Retinal pigment epithelial cell (primary cell): ENCODE results near the gene OR2T4.

Experiments
- DNase-seq: peaks from one replicate; pipeline ENCODE4 v3.0.0-alpha.2; 2010; ENCODE audit warnings: low read depth
- H3K4me3 ChIP-seq: 2 replicates; pipeline ENCODE4 v1.5.1; 2011; ENCODE audit warnings: mild to moderate bottlenecking, low read length, control low read depth, moderate library complexity
- TF ChIP-seq, protein P1 (sequence below): conservative IDR thresholded peaks from 2 replicates; pipeline ENCODE4 v1.5.1; 2011; ENCODE audit warnings: low read depth, low read length, control low read depth, inconsistent platforms

Gene OR2T4

DNA sequence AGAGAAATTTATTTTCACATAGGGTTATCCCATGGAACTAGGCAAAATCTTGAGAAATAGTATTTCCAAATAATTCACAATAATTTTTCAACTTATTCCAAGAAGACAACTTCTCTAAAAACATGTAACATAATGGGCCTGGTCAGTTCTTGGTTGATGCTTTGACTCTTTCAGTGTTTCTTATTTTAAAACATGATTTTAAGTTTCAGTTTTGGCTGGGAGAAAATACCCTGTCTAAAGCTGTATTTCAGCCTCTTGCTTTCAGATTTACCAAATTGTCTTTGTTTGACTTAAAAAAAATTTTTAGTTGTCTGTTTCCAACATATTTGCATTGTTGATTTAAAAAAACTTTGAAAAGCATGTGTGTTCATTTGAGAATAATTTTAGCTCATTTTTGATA lies 5.1 kb downstream of the OR2T4 start:
- no peak overlapping the region for H3K4me3 ChIP-seq
- no peak for DNase-seq
- TF ChIP-seq, protein P1, sequence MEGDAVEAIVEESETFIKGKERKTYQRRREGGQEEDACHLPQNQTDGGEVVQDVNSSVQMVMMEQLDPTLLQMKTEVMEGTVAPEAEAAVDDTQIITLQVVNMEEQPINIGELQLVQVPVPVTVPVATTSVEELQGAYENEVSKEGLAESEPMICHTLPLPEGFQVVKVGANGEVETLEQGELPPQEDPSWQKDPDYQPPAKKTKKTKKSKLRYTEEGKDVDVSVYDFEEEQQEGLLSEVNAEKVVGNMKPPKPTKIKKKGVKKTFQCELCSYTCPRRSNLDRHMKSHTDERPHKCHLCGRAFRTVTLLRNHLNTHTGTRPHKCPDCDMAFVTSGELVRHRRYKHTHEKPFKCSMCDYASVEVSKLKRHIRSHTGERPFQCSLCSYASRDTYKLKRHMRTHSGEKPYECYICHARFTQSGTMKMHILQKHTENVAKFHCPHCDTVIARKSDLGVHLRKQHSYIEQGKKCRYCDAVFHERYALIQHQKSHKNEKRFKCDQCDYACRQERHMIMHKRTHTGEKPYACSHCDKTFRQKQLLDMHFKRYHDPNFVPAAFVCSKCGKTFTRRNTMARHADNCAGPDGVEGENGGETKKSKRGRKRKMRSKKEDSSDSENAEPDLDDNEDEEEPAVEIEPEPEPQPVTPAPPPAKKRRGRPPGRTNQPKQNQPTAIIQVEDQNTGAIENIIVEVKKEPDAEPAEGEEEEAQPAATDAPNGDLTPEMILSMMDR, result no peak

DNA sequence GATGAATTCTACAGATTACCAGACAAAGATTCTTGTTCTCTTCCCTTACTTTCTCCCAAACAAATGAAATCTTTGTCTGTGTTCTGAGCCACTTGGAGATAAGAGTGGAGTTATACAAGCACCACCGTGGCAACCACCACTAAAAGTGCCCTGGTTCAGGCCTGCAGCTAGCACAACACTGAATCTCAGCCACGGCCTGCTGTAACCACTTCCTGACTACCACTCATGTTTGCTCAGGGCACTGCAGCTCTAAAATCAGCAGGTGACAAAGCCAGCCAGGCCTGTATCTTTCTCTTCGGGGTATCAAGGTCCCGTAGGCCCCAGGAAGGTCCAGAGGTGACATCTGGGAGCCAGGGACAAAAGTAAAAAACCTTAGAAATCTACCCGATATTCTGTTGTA lies 10.9 kb downstream of the OR2T4 start:
- TF ChIP-seq, protein P1, result no peak
- no peak for DNase-seq
- H3K4me3 ChIP-seq, result no peak overlapping the region

DNA sequence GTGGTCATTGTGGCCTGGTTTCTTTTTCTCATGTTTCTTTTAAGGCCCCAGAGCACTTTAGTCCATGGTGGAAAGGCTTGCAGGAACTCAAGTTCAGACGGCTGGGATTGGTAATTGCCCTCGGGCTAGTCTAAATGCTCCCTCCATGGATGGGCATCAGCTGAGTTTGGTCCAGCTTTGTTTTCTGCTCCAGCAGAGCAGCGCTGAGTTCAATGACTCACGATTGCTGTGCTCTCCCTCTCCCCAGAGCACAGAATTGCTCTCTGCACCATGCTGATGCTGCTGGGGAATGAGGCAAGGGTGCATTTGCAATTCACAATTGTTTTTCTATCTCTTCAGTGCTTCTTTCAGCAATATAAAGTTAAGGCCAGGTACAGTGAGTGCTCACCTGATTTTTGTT lies 12.3 kb downstream of the OR2T4 start:
- no peak for DNase-seq
- TF ChIP-seq, protein P1, result no peak

DNA sequence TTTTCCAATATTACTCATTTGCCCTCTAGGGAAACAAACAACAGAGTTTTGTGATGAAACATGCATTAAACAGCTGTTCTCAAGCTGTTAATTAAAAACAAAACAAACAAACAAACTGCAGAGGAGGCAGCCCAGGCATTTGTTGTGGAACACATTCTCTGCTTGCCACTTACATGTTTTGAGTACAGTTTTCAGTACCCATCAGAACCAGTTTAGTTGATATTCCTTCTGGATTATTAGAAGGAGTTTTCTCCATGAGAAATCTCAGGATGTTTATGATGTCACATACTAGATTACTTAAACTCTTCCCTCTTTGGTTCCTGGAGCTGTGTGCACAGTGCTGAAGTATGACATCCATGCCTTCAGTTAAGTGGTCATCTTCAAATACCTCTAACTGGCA lies 14.0 kb downstream of the OR2T4 start, which contains the start of gene OR2T6:
Gene OR2T6, plus strand, starts transcription at position 301 of the 400 bp plus-strand sequence. CDS start 11,863 bp downstream, outside the sequence.
- no peak for DNase-seq
- H3K4me3 ChIP-seq, result no peak within 1 kb of the TSS
- TF ChIP-seq, protein P1, result no peak

More for the DNA sequence above, 12.3 kb downstream of the OR2T4 start:
- no peak overlapping the region for H3K4me3 ChIP-seq

DNA sequence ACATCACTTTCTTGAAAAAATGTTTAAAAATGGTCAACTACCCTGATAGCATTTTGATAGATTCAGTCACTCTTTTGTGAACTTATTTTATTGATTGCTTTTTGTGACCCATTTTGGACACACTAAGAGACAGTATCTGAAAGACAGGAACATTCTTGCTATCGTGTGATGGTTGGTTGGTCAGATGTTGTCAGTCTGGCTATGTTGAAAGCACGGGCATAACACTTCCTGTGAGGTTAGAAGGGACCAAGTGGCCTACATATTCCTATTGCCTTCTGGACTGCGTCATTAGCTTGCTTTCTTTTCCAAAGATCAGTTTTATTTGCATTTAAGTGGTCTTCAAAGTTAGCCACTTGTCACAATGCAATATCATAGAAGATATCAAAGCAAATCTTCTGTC lies 15.5 kb downstream of the OR2T4 start:
- TF ChIP-seq, protein P1, result no peak
- no peak overlapping the region for H3K4me3 ChIP-seq
- DNase-seq, result no peak

DNA sequence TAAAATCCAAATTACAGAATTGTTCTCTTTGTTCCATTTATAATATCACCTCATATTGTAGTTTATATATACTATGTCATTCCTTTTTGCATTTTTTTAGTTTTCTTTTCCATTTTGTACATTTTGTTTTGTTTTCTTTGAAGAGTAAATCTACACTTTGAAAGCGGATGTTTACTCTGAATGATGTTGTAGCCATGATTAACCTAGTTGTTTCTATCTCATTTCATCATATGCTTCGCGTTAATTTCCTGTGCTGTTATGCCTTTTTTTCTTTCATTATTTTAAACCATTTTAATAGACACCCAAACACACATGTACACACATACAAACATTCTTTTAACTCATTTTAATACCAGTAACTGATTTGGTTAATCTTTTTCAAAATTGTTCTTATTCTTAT lies 19.4 kb downstream of the OR2T4 start:
- no peak for DNase-seq
- TF ChIP-seq, protein P1, result no peak
- H3K4me3 ChIP-seq, result no peak overlapping the region

DNA sequence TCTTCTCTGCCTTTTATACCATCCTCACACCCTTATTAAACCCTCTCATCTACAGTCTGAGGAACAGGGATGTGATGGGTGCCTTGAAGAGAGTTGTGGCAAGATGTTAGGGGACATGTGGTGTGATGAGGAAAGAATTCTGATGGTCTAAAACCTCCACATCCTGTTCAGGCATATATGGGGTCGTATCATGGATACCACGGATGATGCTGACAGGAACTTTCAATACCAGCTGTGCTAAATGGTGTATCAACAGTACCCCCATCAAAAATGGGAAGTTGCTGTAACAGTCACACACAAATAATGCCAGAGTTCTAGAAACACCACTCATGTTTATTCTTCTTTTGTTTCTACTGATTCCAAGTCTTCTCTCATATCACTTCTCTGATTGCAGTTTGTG lies 27.0 kb downstream of the OR2T4 start:
- no peak for DNase-seq
- TF ChIP-seq, protein P1, result no peak
- no peak overlapping the region for H3K4me3 ChIP-seq
